A549 treated with DMSO at 1 μM for 4 hours (cell line): Measurements from ENCODE around the gene NCOA1. TPM values are rescaled to one million over a fixed set of nuclear protein-coding genes. Genes with fewer than 3 reads are reported as not detected.

Experiments used
- total RNA-seq: library from RNA; stranded (reverse); fragments of 200-300 nt; extraction: Qiagen RNA extraction; gene quantifications from 5 replicates; pipeline ENCODE4 v1.2.3, GENCODE V29; 2022; ENCODE audit warnings: low read depth

Gene NCOA1
- total RNA-seq = 8.4 to 12.1 TPM (median 11.4 TPM) in 5 replicates

DNA sequence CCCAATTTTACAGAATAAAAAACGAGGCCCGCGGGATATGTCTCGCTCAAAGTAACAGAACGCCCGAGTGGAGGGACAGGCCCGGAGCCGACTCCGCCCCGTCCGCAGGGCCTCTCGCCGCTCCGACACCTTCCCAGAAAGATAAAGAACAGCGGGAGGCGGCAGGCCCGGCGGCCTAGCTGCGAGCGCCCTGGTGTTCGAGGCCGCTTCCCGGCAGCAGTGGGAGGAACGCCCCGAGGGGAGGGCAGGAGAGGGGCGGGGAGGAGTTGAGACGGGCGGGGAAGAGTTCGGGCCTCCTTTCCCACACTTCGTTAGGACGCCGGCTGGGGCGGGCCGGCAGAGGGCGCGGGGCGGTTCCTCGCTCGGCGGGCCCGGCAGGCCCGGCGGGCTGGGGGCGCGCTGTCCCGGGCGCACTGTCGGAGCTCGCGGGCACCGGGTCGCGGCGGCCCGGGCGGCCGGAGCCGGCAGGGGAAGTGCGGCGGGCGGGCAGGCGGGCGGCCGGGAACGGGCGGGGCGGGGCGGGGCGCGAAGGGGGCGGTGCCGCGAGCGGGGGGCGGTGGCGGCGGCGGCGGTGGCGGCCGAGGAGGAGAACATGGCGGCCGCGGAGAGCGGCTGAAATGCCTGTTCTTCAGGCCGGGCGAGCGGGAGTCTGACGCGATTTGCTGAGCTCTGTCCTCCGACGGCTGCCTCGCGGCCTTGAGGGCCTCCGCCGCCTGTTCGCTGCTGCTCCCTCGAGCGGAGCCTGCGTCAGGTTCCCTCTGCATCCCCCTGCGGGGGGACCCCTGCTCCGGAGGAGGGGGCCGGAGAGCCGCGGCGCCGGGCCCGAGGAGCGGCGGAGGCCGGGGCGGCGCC is at the start of gene NCOA1:
Gene NCOA1 (plus strand): TSS at position 565 of the 852 bp plus-strand sequence. CDS start 167,424 bp downstream, outside the sequence.

GRCh38 chr2:24792874-24793760 is 302.1 kb downstream of the NCOA1 start, which contains the start of the genes CENPO and PTRHD1:
CENPO (plus strand) TSS chr2:24793425; CDS start chr2:24793920, 495 bp downstream.
PTRHD1 (minus strand) TSS chr2:24793391; CDS start chr2:24793377, 14 bp downstream.

Other genes with a start within 250 kb of the NCOA1 start
- gene ITSN2, start 130.7 kb upstream of the NCOA1 start, total RNA-seq = 17.3 to 27.3 TPM (median 24.7 TPM) in 5 replicates